ENCODE measurements around the gene CANX.

The CANX gene

DNA sequence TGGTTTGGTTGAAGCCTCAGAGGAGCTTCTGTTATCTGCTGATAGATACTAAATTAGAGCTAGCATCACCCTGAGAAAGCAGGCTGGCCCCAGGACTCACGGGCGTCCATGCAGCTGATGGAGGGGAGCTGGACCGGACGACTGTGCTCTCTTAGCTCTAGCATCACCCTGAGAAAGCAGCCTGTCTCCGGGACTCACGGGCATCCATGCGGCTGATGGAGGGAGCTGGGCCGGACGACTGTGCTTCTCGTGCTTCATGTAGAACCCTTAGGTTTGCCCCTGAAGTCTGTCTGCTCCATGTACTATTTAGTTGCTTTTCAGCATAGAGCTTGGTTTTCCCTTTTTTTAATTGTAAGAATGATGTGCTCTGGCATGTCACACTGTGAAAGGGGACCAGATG is 78.7 kb downstream of the CANX start:
- TF ChIP-seq SIN3A (IDR thresholded peaks at IDR 0.05; ENCODE audit: borderline replicate concordance, insufficient read depth, low read length) (no peak), FOXP2 (optimal IDR thresholded peaks at IDR 0.05; ENCODE audit: borderline replicate concordance, extremely low read depth, extremely low read length, insufficient read depth) (no peak), POLR2AphosphoS5 (IDR thresholded peaks at IDR 0.05; ENCODE audit: low read depth, low read length) (no peak), TAF1 (IDR thresholded peaks at IDR 0.05; ENCODE audit: borderline replicate concordance, insufficient read depth, low read length) (no peak)
- TF ChIP-seq, protein P1, sequence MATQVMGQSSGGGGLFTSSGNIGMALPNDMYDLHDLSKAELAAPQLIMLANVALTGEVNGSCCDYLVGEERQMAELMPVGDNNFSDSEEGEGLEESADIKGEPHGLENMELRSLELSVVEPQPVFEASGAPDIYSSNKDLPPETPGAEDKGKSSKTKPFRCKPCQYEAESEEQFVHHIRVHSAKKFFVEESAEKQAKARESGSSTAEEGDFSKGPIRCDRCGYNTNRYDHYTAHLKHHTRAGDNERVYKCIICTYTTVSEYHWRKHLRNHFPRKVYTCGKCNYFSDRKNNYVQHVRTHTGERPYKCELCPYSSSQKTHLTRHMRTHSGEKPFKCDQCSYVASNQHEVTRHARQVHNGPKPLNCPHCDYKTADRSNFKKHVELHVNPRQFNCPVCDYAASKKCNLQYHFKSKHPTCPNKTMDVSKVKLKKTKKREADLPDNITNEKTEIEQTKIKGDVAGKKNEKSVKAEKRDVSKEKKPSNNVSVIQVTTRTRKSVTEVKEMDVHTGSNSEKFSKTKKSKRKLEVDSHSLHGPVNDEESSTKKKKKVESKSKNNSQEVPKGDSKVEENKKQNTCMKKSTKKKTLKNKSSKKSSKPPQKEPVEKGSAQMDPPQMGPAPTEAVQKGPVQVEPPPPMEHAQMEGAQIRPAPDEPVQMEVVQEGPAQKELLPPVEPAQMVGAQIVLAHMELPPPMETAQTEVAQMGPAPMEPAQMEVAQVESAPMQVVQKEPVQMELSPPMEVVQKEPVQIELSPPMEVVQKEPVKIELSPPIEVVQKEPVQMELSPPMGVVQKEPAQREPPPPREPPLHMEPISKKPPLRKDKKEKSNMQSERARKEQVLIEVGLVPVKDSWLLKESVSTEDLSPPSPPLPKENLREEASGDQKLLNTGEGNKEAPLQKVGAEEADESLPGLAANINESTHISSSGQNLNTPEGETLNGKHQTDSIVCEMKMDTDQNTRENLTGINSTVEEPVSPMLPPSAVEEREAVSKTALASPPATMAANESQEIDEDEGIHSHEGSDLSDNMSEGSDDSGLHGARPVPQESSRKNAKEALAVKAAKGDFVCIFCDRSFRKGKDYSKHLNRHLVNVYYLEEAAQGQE (IDR thresholded peaks at IDR 0.05; ENCODE audit: insufficient read depth in 1 of 2, low read depth in 2 of 2, low read length in 2 of 2) = no peak

DNA sequence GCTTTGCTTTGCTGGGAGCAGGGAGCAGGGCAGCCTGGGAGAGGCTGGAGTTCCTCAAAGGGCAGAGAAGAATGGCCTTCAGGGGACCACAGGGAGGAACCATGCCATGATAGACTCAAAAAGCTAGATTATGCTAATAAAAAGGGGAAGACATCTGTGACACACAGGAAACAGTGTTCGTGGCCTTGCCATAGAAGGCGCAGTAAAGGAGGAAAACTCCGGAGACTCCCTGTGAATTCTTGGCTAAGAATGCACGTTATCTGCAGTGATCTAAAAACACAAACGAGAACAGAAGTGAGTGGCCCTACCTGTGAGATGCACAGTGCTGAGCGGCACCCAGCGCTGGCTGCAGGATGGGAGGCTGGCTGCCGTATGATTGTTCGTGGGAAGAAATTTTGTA is 79.1 kb downstream of the CANX start:
- TF ChIP-seq FOXP2 (optimal IDR thresholded peaks at IDR 0.05; ENCODE audit: borderline replicate concordance, extremely low read depth, extremely low read length, insufficient read depth) (no peak), SIN3A (IDR thresholded peaks at IDR 0.05; ENCODE audit: borderline replicate concordance, insufficient read depth, low read length) (no peak), TAF1 (IDR thresholded peaks at IDR 0.05; ENCODE audit: borderline replicate concordance, insufficient read depth, low read length) (no peak), POLR2AphosphoS5 (IDR thresholded peaks at IDR 0.05; ENCODE audit: low read depth, low read length) (no peak)
- TF ChIP-seq, protein P1 (IDR thresholded peaks at IDR 0.05; ENCODE audit: insufficient read depth in 1 of 2, low read depth in 2 of 2, low read length in 2 of 2) = no peak

DNA sequence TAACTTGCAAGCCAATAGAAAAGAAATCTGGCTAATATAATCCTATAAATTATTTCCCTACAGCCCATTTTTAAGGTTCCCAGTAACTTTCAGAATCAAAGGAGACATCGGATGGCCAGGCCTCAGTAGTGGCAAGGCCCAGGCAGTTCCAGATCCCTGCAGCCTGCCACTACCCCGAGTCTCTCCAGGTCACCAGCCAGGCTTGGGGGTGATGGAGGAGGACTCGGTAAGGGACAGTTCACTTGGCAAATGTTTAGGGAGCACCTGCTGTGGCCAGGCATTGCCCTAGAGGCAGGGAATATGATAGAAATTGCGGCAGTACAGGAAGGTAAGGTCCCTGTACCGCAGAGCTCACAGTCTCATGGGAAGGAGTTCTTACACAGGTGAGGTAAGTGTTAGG is 79.8 kb downstream of the CANX start:
- TF ChIP-seq POLR2AphosphoS5 (IDR thresholded peaks at IDR 0.05; ENCODE audit: low read depth, low read length) (no peak), TAF1 (IDR thresholded peaks at IDR 0.05; ENCODE audit: borderline replicate concordance, insufficient read depth, low read length) (no peak), SIN3A (IDR thresholded peaks at IDR 0.05; ENCODE audit: borderline replicate concordance, insufficient read depth, low read length) (no peak), FOXP2 (optimal IDR thresholded peaks at IDR 0.05; ENCODE audit: borderline replicate concordance, extremely low read depth, extremely low read length, insufficient read depth) (no peak)
- TF ChIP-seq, protein P1 (IDR thresholded peaks at IDR 0.05; ENCODE audit: insufficient read depth in 1 of 2, low read depth in 2 of 2, low read length in 2 of 2) = no peak

DNA sequence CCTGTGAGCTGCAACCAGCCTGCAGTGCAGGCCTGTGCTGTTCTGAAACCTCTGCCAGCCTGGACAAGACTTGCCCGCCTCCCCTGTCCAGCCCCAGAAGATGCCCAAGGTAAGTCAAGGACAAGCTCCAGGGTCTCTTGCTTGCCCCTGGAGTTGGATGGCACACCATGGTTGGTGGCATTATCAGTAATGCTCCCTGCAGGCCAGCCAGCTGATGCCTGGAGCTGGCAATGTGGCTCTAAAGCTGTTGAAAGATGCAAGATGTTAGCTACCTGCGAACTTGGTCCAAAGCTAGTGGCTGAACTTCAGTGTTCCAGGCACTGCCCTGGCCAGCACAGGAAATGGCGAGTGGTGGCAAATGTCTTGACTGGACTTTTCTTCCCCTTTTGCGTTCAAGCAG is 81.1 kb downstream of the CANX start:
- TF ChIP-seq, protein P1 (IDR thresholded peaks at IDR 0.05; ENCODE audit: insufficient read depth in 1 of 2, low read depth in 2 of 2, low read length in 2 of 2) = no peak
- no peak for TF ChIP-seq SIN3A (IDR thresholded peaks at IDR 0.05; ENCODE audit: borderline replicate concordance, insufficient read depth, low read length)
- no peak for TF ChIP-seq TAF1 (IDR thresholded peaks at IDR 0.05; ENCODE audit: borderline replicate concordance, insufficient read depth, low read length)
- TF ChIP-seq FOXP2 (optimal IDR thresholded peaks at IDR 0.05; ENCODE audit: borderline replicate concordance, extremely low read depth, extremely low read length, insufficient read depth) = no peak
- no peak for TF ChIP-seq POLR2AphosphoS5 (IDR thresholded peaks at IDR 0.05; ENCODE audit: low read depth, low read length)

DNA sequence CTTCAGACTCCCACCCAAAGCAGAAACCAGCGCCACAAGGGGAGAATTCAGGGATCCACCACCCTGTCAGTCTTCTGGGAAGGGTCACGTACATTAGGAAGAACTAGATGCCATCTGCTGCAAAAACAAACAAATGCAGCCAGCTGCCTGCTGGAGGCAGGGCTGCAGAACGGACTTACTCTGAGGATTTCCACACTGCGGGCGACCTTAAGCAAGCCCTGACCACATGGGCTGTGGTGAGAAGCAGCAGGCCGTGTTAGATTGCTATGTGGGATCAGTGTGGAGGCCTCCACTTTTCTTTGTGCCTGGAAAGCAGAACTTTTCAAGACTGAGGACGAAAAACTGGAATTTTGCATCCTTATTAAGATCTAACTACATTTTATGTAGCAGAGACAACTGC is 81.6 kb downstream of the CANX start:
- TF ChIP-seq FOXP2 (optimal IDR thresholded peaks at IDR 0.05; ENCODE audit: borderline replicate concordance, extremely low read depth, extremely low read length, insufficient read depth) = no peak
- TF ChIP-seq TAF1 (IDR thresholded peaks at IDR 0.05; ENCODE audit: borderline replicate concordance, insufficient read depth, low read length) = no peak
- no peak for TF ChIP-seq SIN3A (IDR thresholded peaks at IDR 0.05; ENCODE audit: borderline replicate concordance, insufficient read depth, low read length)
- TF ChIP-seq, protein P1 (IDR thresholded peaks at IDR 0.05; ENCODE audit: insufficient read depth in 1 of 2, low read depth in 2 of 2, low read length in 2 of 2) = no peak
- no peak for TF ChIP-seq POLR2AphosphoS5 (IDR thresholded peaks at IDR 0.05; ENCODE audit: low read depth, low read length)
